Ecto neural progenitor cell (in vitro differentiated cells): ENCODE measurements around the gene EVX2.

Experiments used
- DNase-seq: peaks from one replicate; pipeline ENCODE4 v3.0.0-alpha.2; 2018; ENCODE audit warnings: low spot score

EVX2 gene

DNA sequence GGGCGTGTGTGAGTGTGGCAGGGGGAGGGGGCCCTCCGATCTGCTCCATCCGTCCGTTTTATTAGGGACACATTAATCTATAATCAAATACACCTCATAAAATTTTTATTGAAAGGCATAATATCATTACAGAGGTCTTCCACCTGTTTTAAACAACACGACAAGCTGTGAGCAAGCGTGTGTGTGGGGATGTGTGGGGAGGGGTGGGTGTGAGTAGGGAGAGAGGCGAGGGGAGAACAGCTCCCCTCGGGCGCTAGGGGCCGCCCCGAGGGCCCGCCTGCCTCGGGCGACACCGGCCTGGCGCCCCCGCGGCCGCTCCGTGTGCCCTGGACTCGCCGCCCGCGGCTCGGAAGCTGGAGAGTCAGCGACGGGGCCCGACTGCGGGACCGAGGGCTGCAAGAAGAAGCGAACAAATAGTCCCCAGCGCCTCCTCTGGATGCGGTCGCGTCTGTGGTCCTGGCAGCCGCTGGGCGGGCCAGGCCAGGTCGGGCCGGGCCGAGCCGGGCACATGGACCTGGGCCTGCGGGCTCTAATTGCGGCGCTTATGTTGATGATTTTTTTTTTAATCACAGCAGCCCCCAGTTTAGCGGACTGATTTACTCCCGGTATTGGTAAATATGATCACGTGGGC lies 38.4 kb upstream of the EVX2 start:
- no peak for DNase-seq

DNA sequence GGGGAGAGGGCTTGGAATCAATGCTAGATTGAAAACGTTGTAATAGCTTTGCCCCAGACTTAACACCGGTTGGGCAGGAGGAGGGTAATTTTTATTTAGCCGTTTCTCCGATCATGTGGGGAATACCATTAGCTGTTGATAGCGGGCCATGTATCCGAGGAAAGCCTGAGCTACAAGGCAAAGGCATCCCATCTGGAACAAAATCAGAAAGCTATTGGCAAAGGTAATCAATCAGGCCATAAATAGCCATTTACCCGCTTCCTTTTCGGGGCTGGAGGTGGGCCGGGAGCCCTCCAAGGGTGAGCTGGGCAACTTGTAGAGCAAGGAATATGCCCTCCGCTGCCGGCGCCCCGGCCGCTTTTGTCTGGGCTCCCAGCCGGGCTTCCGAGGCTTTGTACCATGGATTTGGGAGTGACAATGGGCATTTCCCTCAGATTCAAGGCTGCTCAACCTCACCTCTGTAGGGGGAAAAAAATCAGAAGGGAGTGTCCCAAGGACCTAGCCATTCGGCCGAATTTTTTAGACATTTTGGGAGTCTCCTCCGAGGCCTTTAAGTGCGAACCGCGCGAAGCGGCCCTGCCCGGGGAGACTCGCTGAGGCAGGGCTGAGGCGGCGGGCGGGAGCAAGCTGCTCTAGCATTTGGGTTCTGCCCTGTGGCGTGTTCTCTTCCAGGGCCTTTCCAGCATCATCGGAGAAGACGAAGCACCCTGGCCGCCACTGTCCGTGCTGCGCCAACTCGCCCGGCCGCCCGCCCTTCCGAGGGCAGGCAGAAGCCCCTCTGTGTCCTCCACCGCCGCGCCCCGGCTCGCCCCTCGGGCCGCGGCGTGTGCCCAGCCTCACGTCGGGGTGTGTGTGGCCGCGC lies 37.7 kb upstream of the EVX2 start:
- no peak for DNase-seq

DNA sequence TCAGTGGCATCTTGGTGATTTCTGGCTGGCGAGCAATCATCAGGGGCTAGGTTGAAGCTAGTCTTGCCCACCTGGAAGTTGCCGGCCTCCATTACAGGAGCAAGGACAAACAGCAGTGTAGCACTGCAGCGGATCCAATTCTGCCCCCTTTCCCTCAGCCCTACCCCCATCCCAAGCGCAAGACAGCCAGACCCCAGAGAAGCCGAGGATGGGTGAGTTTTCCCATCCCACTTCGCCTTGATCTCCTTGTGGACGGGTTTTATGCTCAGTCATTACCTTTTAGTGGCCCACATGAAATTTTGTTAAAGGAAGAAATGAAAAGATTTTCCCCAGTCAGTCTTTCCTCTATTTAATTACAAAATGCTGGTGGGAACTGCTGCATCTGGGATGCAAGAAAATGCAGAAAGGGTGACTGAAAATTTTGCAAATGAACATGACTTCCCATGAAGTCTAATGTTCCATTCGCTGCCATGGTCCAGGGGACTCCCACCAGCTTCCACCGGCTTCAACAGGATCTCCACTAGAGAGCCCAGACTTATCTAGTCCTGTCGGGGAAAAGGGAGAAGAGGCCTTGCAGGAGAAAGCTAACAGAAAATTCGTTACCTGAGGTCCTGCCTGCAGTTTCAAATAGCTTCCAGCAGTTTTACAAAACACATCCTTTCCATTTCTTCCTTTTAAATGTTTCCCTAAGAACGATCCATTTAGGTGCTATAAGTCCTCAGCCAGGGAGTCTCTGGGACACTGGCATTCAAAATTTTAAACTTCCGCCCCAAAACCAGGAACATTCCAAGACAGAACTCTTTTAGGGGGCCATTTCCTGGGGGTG lies 36.8 kb upstream of the EVX2 start:
- no peak for DNase-seq

DNA sequence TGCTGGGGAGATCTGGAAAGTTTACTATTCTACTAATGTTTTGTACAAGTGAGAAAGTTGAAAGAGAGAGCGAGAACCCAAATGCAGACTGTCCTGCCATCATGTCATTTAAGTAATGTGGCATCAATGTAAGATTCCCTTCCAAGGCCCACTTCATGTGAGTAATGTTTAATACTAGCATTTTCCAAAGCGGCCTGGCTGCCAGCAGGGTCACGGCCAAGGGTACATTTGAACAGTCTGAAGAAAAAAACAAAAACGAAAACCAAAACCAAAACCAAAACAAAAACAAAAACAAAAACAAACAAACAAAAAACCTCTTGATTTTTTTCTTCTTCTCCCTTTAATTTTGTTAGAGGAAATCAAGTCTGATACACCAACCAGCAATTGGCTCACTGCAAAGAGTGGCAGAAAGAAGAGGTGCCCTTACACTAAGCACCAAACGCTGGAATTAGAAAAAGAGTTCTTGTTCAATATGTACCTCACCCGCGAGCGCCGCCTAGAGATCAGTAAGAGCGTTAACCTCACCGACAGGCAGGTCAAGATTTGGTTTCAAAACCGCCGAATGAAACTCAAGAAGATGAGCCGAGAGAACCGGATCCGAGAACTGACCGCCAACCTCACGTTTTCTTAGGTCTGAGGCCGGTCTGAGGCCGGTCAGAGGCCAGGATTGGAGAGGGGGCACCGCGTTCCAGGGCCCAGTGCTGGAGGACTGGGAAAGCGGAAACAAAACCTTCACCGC lies 35.0 kb upstream of the EVX2 start:
- DNase-seq, result no peak

DNA sequence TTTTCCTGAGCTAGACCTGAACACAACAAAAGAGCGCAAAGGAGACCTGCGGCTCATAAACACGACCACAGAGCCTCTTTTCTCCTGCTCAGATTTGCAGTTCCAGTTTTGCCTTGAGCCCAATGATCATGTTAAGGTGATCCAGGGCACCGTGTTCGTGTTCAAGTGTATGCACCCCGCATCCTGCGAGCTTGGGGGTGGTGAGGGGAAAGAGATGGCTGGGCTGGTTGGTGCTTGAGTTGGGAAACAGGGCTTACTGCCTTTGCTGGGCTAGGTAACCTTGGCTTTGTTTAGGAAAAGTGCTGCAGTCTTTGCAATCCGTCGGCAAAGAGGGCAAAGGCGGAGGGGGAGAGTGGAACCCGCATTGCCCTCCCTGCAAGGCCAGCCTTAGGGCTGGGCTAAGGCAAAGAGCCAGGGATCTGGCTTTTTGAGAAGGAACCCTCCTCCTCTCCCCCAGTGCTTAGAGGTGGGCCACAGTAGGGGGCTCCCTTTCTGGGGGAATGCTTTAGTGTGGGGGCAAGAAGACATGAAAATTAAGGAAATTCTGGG lies 34.1 kb upstream of the EVX2 start:
- DNase-seq, result no peak

DNA sequence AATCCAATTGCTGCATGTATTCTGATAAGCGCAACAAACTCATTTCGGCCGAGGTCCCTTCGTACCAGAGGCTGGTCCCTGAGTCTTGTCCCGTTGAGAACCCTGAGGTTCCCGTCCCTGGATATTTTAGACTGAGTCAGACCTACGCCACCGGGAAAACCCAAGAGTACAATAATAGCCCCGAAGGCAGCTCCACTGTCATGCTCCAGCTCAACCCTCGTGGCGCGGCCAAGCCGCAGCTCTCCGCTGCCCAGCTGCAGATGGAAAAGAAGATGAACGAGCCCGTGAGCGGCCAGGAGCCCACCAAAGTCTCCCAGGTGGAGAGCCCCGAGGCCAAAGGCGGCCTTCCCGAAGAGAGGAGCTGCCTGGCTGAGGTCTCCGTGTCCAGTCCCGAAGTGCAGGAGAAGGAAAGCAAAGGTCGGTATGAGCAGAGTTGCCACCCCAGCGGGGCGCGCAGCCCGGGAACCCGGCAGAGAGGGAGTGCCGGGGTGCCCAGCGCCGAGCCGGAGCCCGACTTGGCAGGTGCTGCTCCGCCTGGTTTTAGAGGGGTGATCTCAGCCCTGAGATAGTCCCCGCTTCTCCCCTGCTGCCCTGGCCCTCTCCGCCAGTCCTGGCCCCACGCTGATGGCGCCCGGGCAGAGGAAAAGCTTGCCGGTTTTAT lies 33.5 kb upstream of the EVX2 start:
- no peak for DNase-seq

DNA sequence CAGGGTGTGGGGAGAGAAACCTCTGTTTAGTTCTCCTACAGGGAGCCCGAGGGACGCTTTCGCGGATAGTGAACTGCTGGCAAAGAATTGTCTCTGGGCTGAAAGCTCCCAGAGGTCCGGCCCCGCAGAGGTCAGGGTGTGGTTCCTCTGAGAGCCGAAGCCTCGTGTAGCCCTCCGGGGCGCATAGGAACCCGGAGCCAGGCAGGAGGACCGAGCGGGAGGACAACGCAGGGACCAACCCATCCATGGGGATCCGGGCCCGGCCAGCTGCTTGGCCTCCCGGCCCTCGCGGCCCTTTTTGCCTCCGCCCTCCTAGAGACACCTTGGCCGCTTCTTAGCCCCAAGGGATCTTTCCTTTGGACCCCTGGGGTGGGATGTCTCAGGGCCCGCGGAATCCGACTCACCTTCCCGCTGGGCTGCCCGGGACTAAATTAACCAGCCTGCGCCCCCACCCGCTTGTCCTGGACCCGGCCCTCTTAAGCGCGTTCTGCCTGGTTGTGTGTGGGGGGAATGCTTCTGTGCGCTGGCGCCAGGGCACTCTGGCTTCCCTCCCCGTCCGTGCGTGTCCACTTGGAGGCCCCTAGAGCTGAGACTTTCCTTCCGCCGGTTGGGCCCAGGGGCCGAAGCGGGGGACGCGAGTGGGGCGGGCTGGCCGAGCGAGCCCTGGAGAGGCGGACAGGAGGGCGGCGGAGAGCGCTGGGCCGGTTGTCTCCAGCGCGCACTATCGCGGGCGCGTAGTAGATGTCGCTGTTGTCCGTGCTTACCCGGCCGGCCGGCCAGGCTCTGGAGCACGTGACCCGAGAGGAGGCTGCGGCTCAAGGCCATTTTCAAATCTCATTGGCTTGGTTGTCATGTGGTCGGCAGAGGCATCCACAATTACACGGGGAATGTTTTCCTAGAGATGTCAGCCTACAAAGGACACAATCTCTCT lies 32.4 kb upstream of the EVX2 start, which contains the start of gene HOXD10:
Gene HOXD10 (plus strand): TSS at position 896 of the 931 bp plus-strand sequence. CDS start 56 bp downstream, outside the sequence.
- DNase-seq, result peak; percentile 70

DNA sequence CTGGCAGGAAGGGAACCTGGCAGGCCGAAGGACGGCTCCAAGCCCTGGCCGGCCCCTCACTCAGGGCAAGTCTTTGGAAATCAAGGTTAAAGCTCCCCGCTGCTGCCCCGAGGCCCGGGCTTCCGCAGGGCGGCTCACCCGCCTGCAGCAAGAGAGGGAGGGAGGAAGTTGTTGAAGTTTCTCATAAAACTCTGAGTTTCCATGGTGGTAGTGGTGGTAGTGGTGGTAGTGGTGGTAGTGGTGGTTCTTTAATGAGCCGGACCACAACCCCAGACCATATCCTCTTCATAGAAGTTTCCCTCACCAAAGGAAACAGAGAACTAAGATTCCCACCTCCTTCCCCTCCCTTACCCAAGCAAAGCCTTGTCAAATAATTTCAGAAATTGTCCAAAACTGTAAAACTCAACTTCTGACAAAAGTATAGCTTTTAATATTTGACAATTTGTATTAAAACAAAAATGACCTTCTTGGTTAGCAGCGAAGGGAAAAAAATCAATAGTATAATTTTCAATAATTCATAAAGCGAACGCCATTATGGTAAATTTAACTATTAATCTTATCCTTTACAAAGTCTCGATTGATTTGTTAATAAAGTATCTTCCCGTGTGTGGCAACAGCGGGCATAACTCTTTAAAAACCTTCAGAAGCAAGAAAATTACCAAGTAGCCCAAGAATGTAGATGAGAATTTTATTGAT lies 31.3 kb upstream of the EVX2 start:
- no peak for DNase-seq

DNA sequence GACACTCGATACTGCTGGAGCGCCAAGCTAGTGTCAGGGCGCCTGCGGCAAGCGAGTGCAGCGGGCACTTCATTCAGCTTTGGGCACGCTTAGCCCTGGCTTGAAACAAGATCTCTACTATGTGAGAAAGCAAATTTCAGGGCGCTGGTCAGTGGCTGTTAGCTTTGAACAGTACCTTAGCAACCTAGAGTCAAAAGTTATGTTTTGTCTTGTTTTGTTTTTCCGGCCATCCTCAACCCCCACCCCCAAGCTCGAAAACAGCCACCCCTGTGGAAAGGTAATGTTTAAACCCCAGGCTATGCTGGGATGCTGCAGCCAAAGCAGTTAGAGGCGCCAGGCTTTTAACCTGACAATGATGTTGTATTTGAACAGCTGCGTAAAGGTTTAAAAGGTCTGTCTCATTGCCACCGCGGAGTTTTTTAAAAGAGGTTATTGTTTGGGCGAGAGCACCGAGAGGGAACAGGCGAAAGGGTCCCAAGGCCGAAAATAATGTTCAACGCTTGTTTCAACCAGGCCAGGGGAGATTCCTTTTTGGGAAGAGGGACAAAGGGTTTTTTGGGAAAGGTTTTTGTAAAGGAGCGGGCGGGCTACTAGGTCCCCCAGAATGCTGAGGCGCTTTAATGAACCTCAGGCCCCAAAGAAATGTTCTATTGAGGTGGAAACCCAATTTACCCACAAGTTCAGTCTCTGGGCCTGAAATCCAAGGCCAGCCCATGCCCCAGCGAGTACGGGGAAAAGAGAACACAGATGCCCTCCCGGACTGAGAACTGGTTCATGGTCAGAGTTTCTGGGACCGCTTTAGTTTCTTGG lies 30.6 kb upstream of the EVX2 start:
- DNase-seq, result no peak

GRCh38 chr2:176112375-176113302 lies 28.9 kb upstream of the EVX2 start:
- no peak for DNase-seq

- DNase-seq, result no peak
Measured at GRCh38 chr2:176111846-176112374, 28.1 kb upstream of the EVX2 start.

DNA sequence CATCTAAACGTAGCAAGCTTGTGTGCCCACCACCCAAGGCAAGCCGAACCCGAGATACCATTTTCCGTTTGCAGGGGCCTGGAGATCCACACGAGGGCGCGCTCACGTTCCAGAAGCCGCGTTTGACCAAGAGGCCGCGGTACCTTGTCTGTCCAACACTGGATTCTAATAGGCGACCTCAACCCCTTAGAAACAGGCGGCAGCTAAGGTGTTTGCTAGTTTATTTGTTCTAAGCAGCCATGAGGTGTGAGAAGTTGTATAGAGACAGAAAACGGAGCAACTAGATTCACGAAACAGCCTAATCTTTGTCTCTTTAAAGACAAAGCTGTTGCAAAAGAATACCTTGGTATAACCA lies 27.5 kb upstream of the EVX2 start:
- peak; percentile 82 for DNase-seq

DNA sequence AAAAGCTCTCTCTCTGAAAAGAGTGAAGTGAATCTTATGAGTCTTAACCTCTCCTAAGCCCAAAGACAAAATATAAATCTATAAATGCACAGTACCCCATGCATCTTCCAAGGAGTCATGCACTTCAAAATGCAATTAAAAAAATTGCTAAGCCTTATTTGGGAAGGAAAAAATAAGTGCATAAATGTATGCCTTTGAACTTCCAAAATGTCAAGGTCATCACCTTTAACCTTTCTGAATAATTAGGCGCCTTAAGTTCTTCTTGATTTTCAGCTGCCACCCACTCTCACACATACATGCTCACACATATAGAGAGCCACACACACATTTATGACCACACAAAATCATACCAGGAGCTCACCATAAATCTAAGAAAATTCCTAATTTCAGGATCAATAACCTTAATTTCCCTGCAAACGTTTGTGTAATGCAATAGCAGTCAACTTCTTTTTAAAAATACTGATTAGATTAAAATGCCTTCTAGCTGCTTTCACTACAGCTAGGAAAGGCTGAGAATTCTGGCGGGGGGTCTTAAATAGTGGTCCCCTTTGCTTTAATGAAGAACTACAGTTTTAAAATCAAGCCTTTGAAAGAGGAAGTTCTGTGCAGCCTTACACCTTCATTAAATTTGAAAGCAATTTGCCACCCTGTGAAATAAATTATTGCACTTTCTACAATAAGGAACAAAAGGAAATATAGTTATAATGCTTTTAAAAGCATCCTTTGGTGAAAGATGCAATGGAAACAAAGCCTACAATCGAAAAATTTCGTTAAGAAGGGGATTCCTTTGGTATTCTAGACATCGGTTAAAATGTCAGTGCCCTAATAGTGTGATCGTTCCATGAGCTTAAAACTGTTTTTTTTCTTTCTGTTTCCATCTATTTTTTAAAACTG lies 26.9 kb upstream of the EVX2 start:
- no peak for DNase-seq

DNA sequence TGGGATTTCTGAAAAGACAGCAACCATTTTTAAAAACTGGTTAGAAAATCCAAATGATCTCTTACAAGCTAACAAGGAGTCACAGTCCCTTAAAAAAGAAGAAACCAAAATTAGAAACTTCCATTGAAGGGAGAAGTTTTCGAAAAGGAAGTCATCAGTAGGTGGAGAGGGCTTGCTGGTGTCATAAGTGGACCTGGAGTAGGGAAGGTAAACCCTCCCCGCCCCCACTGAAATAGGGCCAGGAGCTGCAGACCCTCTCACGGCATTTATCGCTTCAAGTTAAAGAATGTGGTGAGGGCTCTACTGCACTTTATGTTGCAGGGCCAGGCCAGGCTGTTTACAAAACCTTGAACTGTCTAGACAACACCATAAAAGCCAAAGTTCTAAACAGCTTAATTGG lies 26.2 kb upstream of the EVX2 start:
- DNase-seq, result no peak

- no peak for DNase-seq
Measured at GRCh38 chr2:176109192-176109901, 25.6 kb upstream of the EVX2 start.
